ENCODE data around the gene DNAJB2. TPM values are rescaled to one million over a fixed set of nuclear protein-coding genes. Genes with fewer than 3 reads are reported as not detected.

DNAJB2 gene
- total and polyA plus RNA-seq, 2 of the 8 experiments (the other 6 are each of a cell fraction or from before 2014, with no cell fraction given) = 21.0 to 26.3 TPM

DNA sequence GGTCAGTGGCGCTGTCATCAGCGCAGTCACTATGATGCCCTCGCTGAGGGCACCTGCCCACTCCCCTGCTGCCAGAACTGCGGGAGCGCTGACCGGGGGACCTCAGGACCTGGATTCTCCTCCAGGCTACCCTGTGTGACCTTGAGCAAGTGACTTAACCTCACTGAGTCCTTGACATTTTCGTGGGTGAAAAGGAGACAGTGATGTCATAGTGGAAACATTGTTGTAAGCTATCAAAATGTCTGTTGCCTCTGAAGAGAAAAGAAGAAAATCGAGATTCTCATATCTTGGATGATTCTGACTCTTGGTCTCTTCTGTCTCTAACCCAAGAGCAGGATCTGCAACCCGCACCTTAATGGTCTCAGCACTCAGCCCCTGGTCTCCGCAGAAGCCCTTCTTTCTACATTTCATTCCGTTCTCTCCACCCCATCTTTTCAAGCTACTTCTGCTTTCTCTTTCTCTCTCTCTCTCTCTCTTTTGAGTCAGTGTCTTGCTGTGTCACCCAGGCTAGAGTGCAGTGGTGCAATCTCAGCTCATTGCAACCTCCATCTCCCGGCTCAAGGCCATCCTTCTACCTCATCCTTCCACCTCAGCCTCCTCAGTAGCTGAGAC lies 24.5 kb upstream of the DNAJB2 start:
- Histone ChIP-seq H2BK15ac (ENCODE audit: low read length) (no peak overlapping the region), H2BK120ac (replicated peaks; ENCODE audit: low read depth, low read length) (no peak overlapping the region), H3K4me2 (ENCODE audit: insufficient read depth in 1 of 2, low read depth in 2 of 2, low read length in 2 of 2) (peak overlapping the region; percentile 85 to 92), H2AFZ (ENCODE audit: low read length) (no peak overlapping the region), H3K79me1 (ENCODE audit: low read depth, low read length) (peaks cover 2% of the 10 kb centered on the region; the same call in 1 of the 2 replicates), H4K5ac (ENCODE audit: insufficient read length, low read depth, low read length) (no peak overlapping the region), H3K18ac (ENCODE audit: extremely low read depth, low read length) (no peak overlapping the region), H3K27me3 (replicated peaks in 1 of 4; ENCODE audit: control insufficient read depth in 3 of 4, extremely low read depth in 1 of 4, insufficient read depth in 3 of 4, low read length in 3 of 4) (peaks cover 16 to 43% (median 36%) of the 10 kb centered on the region in 4 experiments), H3K14ac (ENCODE audit: insufficient read length) (no peak overlapping the region), H3K56ac (replicated peaks; ENCODE audit: insufficient read length, low read depth, low read length) (no peak overlapping the region), H4K91ac (replicated peaks; ENCODE audit: insufficient read length, low read length) (no peak overlapping the region), H2AK5ac (ENCODE audit: low read depth, low read length) (no peak overlapping the region), H3K23me2 (ENCODE audit: low read depth, low read length) (peaks cover 17% of the 10 kb centered on the region), H3K27ac (ENCODE audit: low read depth, low read length) (no peak overlapping the region), H3K36me3 (ENCODE audit: control insufficient read depth in 2 of 4, insufficient read depth in 4 of 4, low read length in 3 of 4) (peaks cover 0 to 8% (median 3%) of the 10 kb centered on the region in 4 experiments; a peak in 4 of 8 replicates), H3K9ac (replicated peaks in 1 of 4; ENCODE audit: extremely low read depth in 1 of 4, low read depth in 3 of 4, low read length in 3 of 4) (no peak overlapping the region), H3K4ac (replicated peaks; ENCODE audit: insufficient read length, low read depth, low read length) (no peak overlapping the region), H4K8ac (ENCODE audit: extremely low read depth, insufficient read depth, low read length) (no peak overlapping the region), H2BK5ac (ENCODE audit: low read depth, low read length) (no peak overlapping the region), H3K4me1 (replicated peaks in 1 of 4; ENCODE audit: control insufficient read depth in 3 of 4, insufficient read depth in 4 of 4, low read length in 3 of 4) (peaks cover 5 to 12% (median 9%) of the 10 kb centered on the region in 4 experiments), H3K23ac (ENCODE audit: insufficient read length) (no peak overlapping the region), H2BK20ac (ENCODE audit: low read length) (no peak overlapping the region), H2BK12ac (ENCODE audit: low read depth, low read length) (no peak overlapping the region), H3K4me3 (ENCODE audit: extremely low read depth in 1 of 4, insufficient read depth in 2 of 4, low read depth in 3 of 4, low read length in 4 of 4) (peak overlapping the region in 3 of 4 experiments; percentile 9 to 64 (median 62); a peak in 6 of 8 replicates), H3K9me3 (ENCODE audit: insufficient read depth in 2 of 2, low read depth in 1 of 2, low read length in 1 of 2) (no peaks in the 10 kb centered on the region), H3K79me2 (ENCODE audit: control insufficient read depth in 1 of 2, insufficient read depth in 2 of 2, low read length in 2 of 2) (no peaks in the 10 kb centered on the region), H4K20me1 (replicated peaks in 1 of 2; ENCODE audit: control insufficient read depth in 1 of 2, insufficient read depth in 2 of 2, low read length in 2 of 2) (peaks cover 0 to 2% of the 10 kb centered on the region in 2 experiments)
- FAIRE-seq (no peak), DNase-seq (ENCODE audit: low read depth in 1 of 2, low spot score in 2 of 2) (no peak)
- WGBS, 2 experiments (ENCODE audit: extremely low coverage in 1 of 2, insufficient coverage in 1 of 2, insufficient read length in 1 of 2, insufficient replicate concordance in 2 of 2, low coverage in 1 of 2, low lambda C conversion rate in 2 of 2, missing lambda C conversion rate in 1 of 2) = 38% methylated on average over 12 of the region's 12 CpGs; no CpG with 5 or more reads in 1 of the 2 experiments
- POLR2A ChIA-PET (ENCODE audit: partially characterized antibody) = interaction anchor here (0.6 to 14.9 kb wide), 11 partner anchors 9 to 195 kb away, joined by 3 to 190 read pairs (median 6); partner anchors contain the start of genes ABCB6, ANKZF1, ATG9A and DNAJB2
- CTCF ChIA-PET (ENCODE audit: partially characterized antibody) = interaction anchor here (0.8 to 5.8 kb wide), 8 partner anchors 10 to 255 kb away, joined by 3 to 40 read pairs (median 4); partner anchors contain the start of genes DNAJB2, GLB1L and STK16
- no peak for TF ChIP-seq POLR2AphosphoS5 (IDR thresholded peaks at IDR 0.05; ENCODE audit: low read depth, low read length)
- TF ChIP-seq RNF2 (IDR thresholded peaks at IDR 0.05; ENCODE audit: borderline replicate concordance, low read depth, low read length, missing control alignments, poor library complexity, severe bottlenecking) = peak; percentile 16
- peak; percentile 68; the same call in 1 of the 2 replicates for TF ChIP-seq SUZ12 (IDR thresholded peaks at IDR 0.05; ENCODE audit: low read length)
- TF ChIP-seq EZH2 (IDR thresholded peaks at IDR 0.05; ENCODE audit: low read depth, low read length, severe bottlenecking) = peak; percentile 41

Data from H1 (cell line).